Thoracic aorta (tissue), 2 donors: ENCODE data around the gene GRIK4. TPM values are rescaled to one million over a fixed set of nuclear protein-coding genes. Genes with fewer than 3 reads are reported as not detected.

Experiments
- ATAC-seq: fragments of 150-250 bp; one replicate; pipeline ENCODE4 v1.8.0; 2017; ENCODE audit warnings: low read depth; ENCODE audit not compliant: insufficient number of reproducible peaks, low FRiP score
- DNase-seq: peaks from one replicate; pipeline ENCODE4 v3.0.0-alpha.2; 2020; ENCODE audit warnings: low spot score
- H3K27ac ChIP-seq, 2 donors: fragments of 200-600 bp; sonication (generic); 1 replicate in 1 of 2; 2 replicates in 1 of 2; pipeline ENCODE4 v1.5.1; 2016; ENCODE audit warnings: mild to moderate bottlenecking in 2 of 2, moderate library complexity in 2 of 2
- H3K27me3 ChIP-seq: fragments of 200-600 bp; sonication (generic); replicated peaks from 2 replicates; pipeline ENCODE4 v1.6.0; 2016; ENCODE audit warnings: mild to moderate bottlenecking; ENCODE audit not compliant: insufficient read depth
- H3K36me3 ChIP-seq: fragments of 200-600 bp; sonication (generic); one replicate; pipeline ENCODE4 v1.5.1; 2016
- H3K4me1 ChIP-seq, 2 donors: fragments of 200-600 bp; sonication (generic); 1 replicate in 1 of 2; 2 replicates in 1 of 2; pipeline versions ENCODE4 v1.5.1 to v1.6.0; 2016; ENCODE audit warnings: low read depth in 2 of 2, mild to moderate bottlenecking in 1 of 2; ENCODE audit not compliant: control insufficient read depth in 1 of 2
- H3K4me3 ChIP-seq: fragments of 200-600 bp; sonication (generic); 2 replicates; pipeline ENCODE4 v1.5.1; 2016; ENCODE audit warnings: mild to moderate bottlenecking
- H3K9me3 ChIP-seq: fragments of 200-600 bp; sonication (generic); 2 replicates; pipeline ENCODE4 v1.5.1; 2016
- total RNA-seq, 2 donors: library from RNA; depleted of rRNA; stranded (reverse); fragments of >200 nt; gene quantifications; one replicate each; pipeline versions ENCODE4 v1.1.0 to v1.2.3, GENCODE V29; 2016
- TF ChIP-seq, protein P1 (sequence below): fragments of 200-600 bp; sonication (generic); IDR thresholded peaks from one replicate; pipeline ENCODE4 v1.5.1; 2019; ENCODE audit warnings: antibody characterized with exemption

Gene GRIK4
- total RNA-seq, 2 donors from 2014 or later: not detected

DNA sequence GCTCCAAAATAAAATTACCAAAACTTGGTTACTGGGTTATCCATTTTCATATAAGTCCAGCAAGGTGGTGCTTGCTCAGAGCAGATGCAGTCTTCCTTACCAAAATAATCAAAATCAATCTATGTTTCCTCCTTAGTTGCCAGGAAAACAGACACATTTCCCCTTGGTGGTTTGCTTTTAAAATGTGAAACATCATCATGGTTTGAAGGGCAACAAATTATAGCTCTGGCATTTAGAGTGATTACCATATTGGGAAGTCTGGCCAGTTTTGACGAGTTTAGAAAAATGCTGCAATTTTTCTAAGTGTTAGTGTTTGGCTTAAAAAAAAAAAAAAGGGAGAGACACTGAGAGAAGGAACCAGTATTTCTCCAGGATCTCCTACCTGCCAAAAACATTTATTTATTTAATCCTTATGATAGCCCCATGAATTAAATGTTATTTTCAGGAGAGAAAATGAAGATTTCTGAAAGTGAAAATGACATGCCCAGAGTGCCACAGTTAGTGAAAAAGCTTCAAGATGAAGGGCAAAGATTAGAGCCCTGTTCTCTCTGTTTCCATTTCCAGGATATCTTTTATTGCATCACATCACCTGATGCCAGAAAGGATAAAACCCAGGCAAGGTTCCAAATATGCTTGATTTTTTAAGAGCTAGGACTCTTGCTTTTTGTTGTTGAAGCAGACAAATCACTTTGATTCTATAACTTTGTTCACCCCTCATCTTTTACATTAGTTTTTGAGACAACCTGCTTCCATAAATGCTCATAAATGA, 482.7 kb downstream of the GRIK4 start:
- TF ChIP-seq, protein P1, sequence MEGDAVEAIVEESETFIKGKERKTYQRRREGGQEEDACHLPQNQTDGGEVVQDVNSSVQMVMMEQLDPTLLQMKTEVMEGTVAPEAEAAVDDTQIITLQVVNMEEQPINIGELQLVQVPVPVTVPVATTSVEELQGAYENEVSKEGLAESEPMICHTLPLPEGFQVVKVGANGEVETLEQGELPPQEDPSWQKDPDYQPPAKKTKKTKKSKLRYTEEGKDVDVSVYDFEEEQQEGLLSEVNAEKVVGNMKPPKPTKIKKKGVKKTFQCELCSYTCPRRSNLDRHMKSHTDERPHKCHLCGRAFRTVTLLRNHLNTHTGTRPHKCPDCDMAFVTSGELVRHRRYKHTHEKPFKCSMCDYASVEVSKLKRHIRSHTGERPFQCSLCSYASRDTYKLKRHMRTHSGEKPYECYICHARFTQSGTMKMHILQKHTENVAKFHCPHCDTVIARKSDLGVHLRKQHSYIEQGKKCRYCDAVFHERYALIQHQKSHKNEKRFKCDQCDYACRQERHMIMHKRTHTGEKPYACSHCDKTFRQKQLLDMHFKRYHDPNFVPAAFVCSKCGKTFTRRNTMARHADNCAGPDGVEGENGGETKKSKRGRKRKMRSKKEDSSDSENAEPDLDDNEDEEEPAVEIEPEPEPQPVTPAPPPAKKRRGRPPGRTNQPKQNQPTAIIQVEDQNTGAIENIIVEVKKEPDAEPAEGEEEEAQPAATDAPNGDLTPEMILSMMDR: no peak
- Histone ChIP-seq H3K9me3 (no peaks in the 10 kb centered on the region), H3K4me3 (no peak overlapping the region), H3K36me3 (no peaks in the 10 kb centered on the region), H3K4me1 (no peaks in the 10 kb centered on the region), H3K27me3 (peaks cover 4% of the 10 kb centered on the region), H3K27ac (no peak overlapping the region)
- ATAC-seq (no peak), DNase-seq (no peak)

DNA sequence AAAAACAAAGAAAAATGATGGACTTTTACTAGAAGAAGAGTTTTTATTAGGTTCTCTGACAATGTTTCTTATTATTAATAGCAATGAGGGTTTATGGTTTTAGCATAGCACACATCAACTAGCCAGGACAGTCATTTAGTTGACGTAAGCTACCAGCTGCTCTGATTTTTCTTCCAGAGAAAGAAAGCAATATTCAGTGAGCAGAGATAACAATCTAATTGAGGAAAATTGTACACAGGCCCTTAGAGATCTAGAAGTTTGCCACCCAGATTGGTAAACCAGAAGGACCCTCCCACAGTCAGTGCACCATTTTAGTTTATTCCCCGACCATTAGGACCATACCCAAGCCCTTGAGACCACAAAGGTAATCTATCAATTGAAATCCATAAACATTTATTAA, 483.6 kb downstream of the GRIK4 start:
- H3K4me3 ChIP-seq: no peak overlapping the region
- no peak for ATAC-seq
- TF ChIP-seq, protein P1: no peak
- no peak for DNase-seq
- H3K27me3 ChIP-seq: no peaks in the 10 kb centered on the region
- no peaks in the 10 kb centered on the region for H3K4me1 ChIP-seq
- H3K27ac ChIP-seq: no peak overlapping the region
- no peaks in the 10 kb centered on the region for H3K36me3 ChIP-seq
- no peaks in the 10 kb centered on the region for H3K9me3 ChIP-seq

DNA sequence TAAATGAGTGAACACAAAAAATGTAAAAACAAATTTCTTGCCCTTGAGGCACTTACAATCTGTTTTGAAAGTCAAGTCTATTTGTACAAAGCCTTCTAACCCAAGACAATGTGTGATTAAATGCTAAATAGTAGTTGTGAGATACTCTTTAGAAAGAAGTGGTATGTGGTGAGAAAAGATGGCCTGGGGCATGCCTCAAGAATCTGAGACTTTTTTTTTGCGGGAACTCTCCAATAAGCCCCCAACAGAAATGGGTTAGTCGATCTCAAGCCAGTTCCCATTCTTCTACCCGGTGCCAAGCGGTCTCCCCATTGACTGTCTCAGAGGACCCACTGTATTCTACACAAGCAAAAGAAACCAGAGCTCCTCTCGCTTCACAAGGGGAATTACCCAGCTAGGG, 485.4 kb downstream of the GRIK4 start:
- TF ChIP-seq, protein P1: no peak
- no peaks in the 10 kb centered on the region for H3K9me3 ChIP-seq
- no peaks in the 10 kb centered on the region for H3K36me3 ChIP-seq
- H3K4me1 ChIP-seq: no peaks in the 10 kb centered on the region
- no peaks in the 10 kb centered on the region for H3K27me3 ChIP-seq
- ATAC-seq (no peak), DNase-seq (no peak)
- H3K4me3 ChIP-seq: no peak overlapping the region
- H3K27ac ChIP-seq: no peak overlapping the region

DNA sequence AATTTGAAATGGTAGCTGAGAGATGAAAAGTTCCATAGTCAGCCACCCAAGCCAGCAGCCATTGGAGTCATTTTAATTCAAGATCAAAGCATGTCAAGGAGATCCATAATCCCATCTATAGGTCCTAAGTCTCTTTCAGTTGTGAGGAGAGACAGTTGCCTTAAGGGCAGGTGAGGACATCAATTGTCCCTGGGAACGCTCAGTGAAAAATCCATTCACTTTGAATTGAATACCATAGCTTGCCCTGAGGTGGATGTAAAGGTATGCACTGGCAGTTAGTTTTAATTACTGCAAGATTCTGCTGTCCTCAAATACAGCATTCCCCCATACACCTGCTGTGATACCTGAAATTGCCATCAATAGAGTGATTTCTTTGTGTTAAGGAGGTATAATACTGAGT, 487.0 kb downstream of the GRIK4 start:
- no peak overlapping the region for H3K27ac ChIP-seq

DNA sequence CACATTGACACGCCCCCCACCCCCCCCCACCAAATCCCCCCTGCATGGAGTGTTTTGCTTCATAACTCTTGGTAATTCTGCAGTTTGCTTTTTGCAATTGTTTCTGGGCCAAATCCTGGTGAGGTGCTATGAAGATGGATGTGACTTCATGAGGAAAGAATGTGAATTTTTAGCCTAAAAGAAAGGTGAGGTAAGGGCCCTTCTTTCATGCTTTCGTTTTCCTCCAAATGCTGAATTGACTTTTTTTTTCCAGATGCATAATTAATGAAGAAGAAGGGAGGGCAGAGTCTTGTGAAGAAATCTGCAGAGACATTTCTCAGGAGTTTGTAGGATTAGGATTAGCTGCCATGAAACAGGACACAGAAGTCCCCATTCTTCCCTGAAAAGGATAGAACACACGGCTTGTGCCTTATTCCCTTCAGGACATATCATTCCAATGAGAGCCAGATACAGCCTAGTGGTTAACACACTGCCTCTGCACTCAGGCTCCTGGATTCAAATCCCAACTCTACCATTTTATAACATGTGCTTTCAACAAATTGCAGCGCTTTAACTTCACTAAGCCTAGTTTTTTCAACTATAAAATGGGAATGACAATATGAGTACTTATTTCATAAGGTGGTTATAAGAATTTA, 492.8 kb downstream of the GRIK4 start:
- Histone ChIP-seq H3K27me3 (no peaks in the 10 kb centered on the region), H3K4me3 (no peak overlapping the region), H3K36me3 (no peaks in the 10 kb centered on the region), H3K27ac (no peak overlapping the region), H3K4me1 (no peaks in the 10 kb centered on the region), H3K9me3 (no peaks in the 10 kb centered on the region)
- no peak for ATAC-seq
- no peak for DNase-seq
- TF ChIP-seq, protein P1: no peak

More for the DNA sequence above, 487.0 kb downstream of the GRIK4 start:
- H3K27me3 ChIP-seq: no peaks in the 10 kb centered on the region
- no peak overlapping the region for H3K4me3 ChIP-seq
- H3K4me1 ChIP-seq: no peaks in the 10 kb centered on the region
- no peak for DNase-seq
- TF ChIP-seq, protein P1: no peak
- ATAC-seq: no peak
- H3K36me3 ChIP-seq: no peaks in the 10 kb centered on the region
- H3K9me3 ChIP-seq: no peaks in the 10 kb centered on the region
